Ishikawa (cell line): ENCODE measurements around the gene RYR2.

Source experiments
- CEBPB ChIP-seq: IDR thresholded peaks from 2 replicates; pipeline ENCODE4 v1.6.1; 2012
- CREB1 ChIP-seq: IDR thresholded peaks from 2 replicates; pipeline ENCODE4 v1.6.1; 2012; ENCODE audit warnings: low read depth
- EGR1 ChIP-seq: IDR thresholded peaks from 2 replicates; pipeline ENCODE4 v1.6.1; 2012
- EP300 ChIP-seq: IDR thresholded peaks from 2 replicates; pipeline ENCODE4 v1.6.1; 2012; ENCODE audit warnings: borderline replicate concordance
- FOXM1 ChIP-seq: IDR thresholded peaks from 2 replicates; pipeline ENCODE4 v1.6.1; 2012; ENCODE audit warnings: low read depth, borderline replicate concordance
- NFIC ChIP-seq: IDR thresholded peaks from 2 replicates; pipeline ENCODE4 v1.6.1; 2012
- RAD21 ChIP-seq: IDR thresholded peaks from 2 replicates; pipeline ENCODE4 v1.6.1; 2012; ENCODE audit warnings: low read depth
- TAF1 ChIP-seq: IDR thresholded peaks from 2 replicates; pipeline ENCODE4 v1.6.1; 2012; ENCODE audit warnings: low read depth, mild to moderate bottlenecking
- TCF12 ChIP-seq: IDR thresholded peaks from 2 replicates; pipeline ENCODE4 v1.6.1; 2012; ENCODE audit warnings: low read depth
- TEAD4 ChIP-seq: IDR thresholded peaks from 2 replicates; pipeline ENCODE4 v1.6.1; 2012
- YY1 ChIP-seq: IDR thresholded peaks from 2 replicates; pipeline ENCODE4 v1.6.1; 2012; ENCODE audit warnings: low read depth
- ZBTB7A ChIP-seq: IDR thresholded peaks from 2 replicates; pipeline ENCODE4 v1.6.1; 2012; ENCODE audit warnings: low read depth
- TF ChIP-seq, protein P1 (sequence below): IDR thresholded peaks from 2 replicates; pipeline ENCODE4 v1.6.1; 2012
- TF ChIP-seq, protein P2 (sequence below): IDR thresholded peaks from 2 replicates; pipeline ENCODE4 v1.6.1; 2012
- TF ChIP-seq, protein P3 (sequence below): IDR thresholded peaks from 2 replicates; pipeline ENCODE4 v1.6.1; 2012; ENCODE audit warnings: low read depth, mild to moderate bottlenecking

The RYR2 gene

DNA sequence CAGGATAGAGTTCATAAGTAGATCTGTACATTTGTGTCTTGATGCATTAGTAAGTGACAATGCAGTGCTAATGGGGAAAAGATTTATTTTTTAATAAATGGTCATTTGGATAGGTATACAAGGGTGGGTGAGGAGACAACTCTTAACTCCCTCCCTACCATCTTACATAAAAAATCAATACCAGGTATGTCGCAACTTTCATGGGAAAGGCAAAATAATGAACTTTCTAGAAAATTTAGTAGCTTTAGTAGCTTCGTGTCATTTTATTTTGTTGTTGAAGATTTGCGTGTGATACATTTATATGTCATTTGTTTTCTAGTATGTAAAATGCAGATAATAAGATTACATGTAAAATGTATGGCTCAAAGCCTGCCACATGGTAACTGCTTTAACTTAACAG is 310.8 kb downstream of the RYR2 start:
- no peak for TF ChIP-seq CEBPB
- TF ChIP-seq FOXM1, result no peak
- TF ChIP-seq, protein P1, sequence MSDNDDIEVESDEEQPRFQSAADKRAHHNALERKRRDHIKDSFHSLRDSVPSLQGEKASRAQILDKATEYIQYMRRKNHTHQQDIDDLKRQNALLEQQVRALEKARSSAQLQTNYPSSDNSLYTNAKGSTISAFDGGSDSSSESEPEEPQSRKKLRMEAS, result no peak
- no peak for TF ChIP-seq TCF12
- TF ChIP-seq, protein P2, sequence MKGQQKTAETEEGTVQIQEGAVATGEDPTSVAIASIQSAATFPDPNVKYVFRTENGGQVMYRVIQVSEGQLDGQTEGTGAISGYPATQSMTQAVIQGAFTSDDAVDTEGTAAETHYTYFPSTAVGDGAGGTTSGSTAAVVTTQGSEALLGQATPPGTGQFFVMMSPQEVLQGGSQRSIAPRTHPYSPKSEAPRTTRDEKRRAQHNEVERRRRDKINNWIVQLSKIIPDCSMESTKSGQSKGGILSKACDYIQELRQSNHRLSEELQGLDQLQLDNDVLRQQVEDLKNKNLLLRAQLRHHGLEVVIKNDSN, result no peak
- no peak for TF ChIP-seq NFIC
- TF ChIP-seq, protein P3, sequence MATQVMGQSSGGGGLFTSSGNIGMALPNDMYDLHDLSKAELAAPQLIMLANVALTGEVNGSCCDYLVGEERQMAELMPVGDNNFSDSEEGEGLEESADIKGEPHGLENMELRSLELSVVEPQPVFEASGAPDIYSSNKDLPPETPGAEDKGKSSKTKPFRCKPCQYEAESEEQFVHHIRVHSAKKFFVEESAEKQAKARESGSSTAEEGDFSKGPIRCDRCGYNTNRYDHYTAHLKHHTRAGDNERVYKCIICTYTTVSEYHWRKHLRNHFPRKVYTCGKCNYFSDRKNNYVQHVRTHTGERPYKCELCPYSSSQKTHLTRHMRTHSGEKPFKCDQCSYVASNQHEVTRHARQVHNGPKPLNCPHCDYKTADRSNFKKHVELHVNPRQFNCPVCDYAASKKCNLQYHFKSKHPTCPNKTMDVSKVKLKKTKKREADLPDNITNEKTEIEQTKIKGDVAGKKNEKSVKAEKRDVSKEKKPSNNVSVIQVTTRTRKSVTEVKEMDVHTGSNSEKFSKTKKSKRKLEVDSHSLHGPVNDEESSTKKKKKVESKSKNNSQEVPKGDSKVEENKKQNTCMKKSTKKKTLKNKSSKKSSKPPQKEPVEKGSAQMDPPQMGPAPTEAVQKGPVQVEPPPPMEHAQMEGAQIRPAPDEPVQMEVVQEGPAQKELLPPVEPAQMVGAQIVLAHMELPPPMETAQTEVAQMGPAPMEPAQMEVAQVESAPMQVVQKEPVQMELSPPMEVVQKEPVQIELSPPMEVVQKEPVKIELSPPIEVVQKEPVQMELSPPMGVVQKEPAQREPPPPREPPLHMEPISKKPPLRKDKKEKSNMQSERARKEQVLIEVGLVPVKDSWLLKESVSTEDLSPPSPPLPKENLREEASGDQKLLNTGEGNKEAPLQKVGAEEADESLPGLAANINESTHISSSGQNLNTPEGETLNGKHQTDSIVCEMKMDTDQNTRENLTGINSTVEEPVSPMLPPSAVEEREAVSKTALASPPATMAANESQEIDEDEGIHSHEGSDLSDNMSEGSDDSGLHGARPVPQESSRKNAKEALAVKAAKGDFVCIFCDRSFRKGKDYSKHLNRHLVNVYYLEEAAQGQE, result no peak
- TF ChIP-seq CREB1, result no peak
- no peak for TF ChIP-seq TEAD4
- TF ChIP-seq RAD21, result no peak
- TF ChIP-seq EGR1, result no peak
- TF ChIP-seq TAF1, result no peak
- TF ChIP-seq EP300, result no peak

DNA sequence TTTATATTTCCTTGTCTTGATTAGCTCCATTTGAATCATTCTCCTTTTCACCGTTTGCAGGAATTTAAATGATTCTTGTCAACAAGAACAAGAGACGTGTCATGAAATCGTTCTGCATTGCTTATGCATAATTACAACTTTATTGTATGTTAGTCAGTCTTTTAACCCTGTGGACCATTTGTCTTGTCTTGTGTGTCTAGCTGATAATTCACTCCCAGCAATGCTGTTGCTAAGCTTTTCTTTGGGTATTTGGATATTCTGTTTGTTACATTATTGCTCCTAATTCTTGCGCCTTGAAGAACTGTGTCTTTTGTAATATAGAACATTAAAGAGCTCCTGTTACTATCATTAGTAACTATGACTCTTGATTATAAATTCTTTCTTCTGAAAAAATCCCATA is 311.9 kb downstream of the RYR2 start:
- TF ChIP-seq ZBTB7A, result no peak
- no peak for TF ChIP-seq FOXM1
- TF ChIP-seq EP300, result no peak
- TF ChIP-seq CEBPB, result no peak
- no peak for TF ChIP-seq CREB1
- no peak for TF ChIP-seq NFIC
- TF ChIP-seq, protein P2, result no peak
- TF ChIP-seq, protein P1, result no peak

DNA sequence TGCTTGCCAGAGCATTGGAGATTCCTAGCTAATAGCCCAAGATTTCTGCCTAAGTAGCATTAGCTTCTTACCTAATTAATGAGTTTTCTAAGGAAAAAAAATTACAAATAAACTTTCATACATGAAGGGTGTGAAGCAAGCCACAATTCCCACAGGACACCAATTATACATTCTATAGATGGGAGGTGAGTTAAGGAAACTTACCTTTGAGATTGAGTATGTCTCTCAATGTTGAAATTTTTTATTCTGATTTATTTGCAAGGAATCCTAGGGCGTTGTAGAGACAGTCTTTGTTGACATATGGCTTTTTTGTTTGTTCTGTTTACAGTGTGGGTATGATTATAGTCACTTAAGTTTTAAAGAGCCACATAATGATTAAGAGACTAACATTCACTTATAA is 313.0 kb downstream of the RYR2 start:
- no peak for TF ChIP-seq YY1
- no peak for TF ChIP-seq TAF1
- TF ChIP-seq EGR1, result no peak
- TF ChIP-seq, protein P1, result no peak
- no peak for TF ChIP-seq CREB1
- TF ChIP-seq CEBPB, result no peak
- TF ChIP-seq EP300, result no peak
- TF ChIP-seq NFIC, result no peak
- no peak for TF ChIP-seq FOXM1

DNA sequence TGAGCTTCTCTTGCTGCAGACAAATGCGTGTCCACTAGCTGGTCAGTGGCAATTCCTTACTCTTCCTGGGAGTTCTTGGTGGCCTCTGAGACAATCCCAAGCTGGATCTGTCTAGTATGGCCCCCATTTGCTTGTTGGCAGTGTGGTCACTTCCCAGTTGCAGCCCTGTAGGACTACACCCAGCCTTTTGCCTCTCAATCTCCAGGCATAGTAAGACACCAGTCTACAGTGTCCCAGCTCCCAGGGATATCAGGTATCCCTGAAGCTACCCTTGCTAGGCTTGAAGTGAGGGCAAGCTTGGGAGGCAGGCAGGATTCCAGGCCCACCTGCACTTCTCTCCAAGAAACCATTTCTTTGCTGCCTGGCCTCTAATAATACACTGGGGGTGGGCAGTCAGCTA is 316.6 kb downstream of the RYR2 start:
- TF ChIP-seq, protein P1, result no peak
- TF ChIP-seq EGR1, result no peak
- TF ChIP-seq, protein P2, result no peak
- TF ChIP-seq FOXM1, result no peak
- no peak for TF ChIP-seq TEAD4
- no peak for TF ChIP-seq NFIC
- no peak for TF ChIP-seq TCF12
- no peak for TF ChIP-seq TAF1
- TF ChIP-seq ZBTB7A, result no peak
- no peak for TF ChIP-seq CREB1
- no peak for TF ChIP-seq RAD21
- TF ChIP-seq YY1, result no peak
- TF ChIP-seq CEBPB, result no peak
- TF ChIP-seq EP300, result no peak
- TF ChIP-seq, protein P3, result no peak

DNA sequence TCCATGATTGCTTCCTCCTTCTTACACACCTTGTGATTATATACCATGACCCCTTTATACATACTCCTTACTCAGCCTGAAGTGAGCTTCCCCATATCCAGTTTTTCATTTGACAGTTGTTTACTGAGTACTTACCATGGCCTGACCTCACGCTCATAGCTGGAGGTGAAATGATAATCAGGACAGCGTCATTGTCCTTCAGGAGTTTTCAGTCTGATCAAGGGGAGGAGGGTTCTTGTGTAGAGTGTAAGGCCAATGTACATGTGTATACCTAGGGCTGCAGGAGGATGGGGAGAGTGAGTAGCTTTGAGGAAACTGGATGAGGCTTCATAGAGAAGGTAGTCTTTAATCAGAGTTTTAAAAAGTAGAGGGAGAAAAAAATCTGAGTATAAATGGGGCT is 325.8 kb downstream of the RYR2 start:
- TF ChIP-seq TEAD4, result no peak

DNA sequence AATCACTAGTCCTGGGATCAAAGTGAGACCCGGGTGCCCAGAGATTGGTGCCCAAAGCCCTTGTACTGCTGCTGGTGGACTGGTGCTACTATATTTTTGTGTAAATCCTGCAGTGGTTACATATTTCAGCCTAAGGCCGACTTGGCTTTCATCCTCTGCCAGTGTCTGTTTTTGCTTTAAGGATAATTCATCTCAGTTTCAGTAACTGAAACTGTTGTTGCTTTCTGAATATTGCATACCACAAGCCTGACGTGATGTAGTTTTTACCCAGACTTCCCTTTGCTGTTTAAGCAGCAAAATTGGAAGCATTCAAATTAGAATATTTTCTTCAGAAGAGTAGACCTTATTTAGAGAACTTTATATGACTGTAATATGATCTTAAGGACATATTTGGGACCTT is 341.8 kb downstream of the RYR2 start:
- TF ChIP-seq NFIC (no peak), YY1 (no peak), CREB1 (no peak)
- TF ChIP-seq, protein P3, result no peak
